COLO668 (cell line): ENCODE data around the gene UBE2H.
"Not testable (repeated sequence)": the region's sequence is repeated elsewhere in the genome, so short reads cannot be mapped to it uniquely, and the experiment has no call there.

Experiments
- DNase-seq: peaks from one replicate; lab custom pipeline; 2025; ENCODE audit not compliant: unreplicated experiment; lab: John Stamatoyannopoulos, UW

The UBE2H gene

DNA sequence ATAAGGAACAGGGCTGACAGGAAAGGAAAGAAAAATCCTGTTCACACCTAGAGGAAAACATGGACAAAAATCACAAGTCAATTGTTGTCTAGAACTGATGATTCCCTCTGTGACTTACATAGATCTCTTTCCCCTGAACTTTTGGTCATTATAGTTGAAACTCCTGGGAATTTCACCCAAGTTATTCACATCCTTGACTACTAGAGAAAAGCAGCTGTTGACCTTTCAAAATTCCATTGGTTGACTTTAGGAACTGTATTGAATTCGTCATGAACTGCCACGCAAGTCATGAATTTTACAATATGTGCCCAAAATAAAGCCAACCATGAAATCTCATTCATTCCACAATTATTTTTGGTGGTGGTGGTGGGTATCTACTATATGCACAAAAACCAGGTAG is 104.3 kb downstream of the UBE2H start:
- no peak for DNase-seq

DNA sequence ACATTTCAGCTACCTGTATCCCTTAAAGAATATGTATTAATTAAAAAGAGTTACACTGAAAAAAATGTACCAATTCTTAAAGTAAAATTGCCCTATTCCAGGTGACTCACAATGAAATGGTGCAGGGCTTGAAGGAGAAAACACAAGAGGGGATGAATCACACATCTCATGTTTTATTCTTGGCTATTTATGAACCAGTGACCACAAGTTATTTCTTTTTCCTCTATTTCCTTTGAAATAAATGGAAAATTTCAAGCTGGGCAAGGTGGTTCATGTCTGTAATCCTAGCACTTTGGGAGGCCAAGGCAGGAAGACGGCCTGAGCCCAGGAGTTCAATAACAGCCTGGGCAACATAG is 106.8 kb downstream of the UBE2H start:
- no peak for DNase-seq

DNA sequence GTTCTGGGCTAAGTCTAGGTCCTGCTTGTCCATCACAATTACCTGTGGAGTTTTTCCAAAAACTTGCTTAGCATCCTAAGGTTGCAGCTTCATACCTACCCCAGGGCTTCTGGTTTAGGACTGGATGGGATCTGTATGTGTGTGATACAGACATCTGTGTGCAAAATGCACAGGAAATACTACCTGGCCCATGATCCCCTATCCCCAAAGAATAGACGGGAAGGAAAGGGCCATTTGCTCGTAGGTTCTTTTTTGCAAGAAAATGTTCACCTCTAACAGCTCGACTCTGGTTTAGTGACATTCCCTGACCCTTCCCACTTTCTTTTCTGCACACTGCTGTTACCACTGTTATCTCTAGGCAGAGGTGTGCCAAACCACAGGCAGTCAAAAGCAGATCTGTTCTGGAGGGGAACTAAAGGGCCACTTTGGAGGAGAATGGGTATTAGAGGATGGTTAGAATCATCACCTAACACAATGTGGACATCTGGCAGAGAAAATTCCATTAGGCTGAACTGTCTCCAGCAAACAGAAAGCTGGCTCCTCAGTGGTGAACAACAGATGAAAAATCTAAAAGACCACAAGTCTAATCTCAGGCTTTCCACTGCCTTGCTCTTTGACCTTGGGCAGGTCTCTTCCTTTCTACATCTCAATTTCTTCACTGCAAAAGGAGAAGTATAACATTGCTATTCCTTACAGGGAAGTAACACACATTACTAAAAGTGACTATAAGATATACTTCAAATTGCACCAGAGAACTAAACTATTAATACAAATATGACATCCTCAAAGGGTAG is 107.4 kb downstream of the UBE2H start:
- no peak for DNase-seq

DNA sequence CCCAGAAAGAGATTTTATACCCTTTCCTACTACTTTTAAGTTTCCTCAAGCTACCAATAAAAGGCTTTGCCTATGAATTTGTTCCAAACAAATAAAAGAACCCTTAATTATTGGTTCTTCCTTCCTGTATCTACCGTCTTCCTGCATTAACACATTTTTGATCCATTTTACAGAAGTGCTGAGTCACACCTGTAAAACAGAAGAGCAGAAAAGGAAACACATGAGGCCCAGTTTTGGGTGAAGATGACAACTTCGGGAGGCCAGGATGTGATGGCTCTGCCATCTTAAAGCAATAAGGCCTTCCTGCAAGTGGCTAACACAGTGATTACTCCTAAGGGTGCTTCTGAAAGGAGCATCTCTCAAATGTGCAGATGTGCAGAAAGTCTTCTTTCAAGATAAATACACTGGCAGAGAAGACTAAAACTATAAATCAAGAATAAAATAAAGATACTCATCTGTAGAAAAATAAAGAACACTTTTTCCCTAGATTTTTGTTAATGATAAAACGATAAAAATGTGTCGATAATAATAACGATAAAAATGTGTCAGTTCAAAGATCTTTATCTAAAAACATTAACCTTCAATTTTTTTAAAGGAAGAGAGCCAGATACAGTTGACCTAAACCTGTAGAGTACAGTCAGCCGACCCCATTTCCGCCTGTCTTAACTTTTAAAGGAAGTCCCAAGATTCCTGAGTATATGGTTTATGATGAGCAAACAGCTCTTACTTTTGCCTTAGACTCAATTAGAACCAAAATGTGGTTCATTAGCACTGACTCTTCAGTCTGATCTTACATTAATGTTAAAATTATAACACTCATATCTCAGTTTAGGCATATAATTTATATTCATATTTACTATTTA is 108.6 kb downstream of the UBE2H start:
- no peak for DNase-seq

DNA sequence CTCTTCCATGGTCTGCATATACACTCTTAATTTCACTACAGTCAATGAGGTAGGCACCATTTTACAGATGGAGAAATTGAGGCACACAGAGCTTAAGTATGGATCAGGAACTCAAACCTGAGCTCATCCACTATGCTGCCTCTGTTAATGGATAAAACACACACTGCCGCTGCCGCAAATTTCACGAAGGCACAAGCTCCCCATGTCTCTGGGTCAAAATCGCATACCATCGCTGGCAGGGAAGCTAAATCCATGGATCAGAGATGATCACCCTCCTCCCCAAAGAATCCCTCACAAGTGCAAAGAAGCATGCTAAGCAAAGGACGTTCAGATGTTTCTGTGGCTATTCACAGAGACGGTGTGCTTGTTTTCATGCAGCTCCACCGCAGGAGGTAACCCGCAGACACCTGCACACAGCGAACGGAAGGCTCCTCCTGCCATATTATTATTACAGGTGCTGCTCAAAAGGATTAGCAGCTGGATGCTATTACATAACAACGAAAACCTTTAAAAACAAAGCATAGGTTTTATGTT is 109.3 kb downstream of the UBE2H start:
- peak; percentile 68 for DNase-seq

DNA sequence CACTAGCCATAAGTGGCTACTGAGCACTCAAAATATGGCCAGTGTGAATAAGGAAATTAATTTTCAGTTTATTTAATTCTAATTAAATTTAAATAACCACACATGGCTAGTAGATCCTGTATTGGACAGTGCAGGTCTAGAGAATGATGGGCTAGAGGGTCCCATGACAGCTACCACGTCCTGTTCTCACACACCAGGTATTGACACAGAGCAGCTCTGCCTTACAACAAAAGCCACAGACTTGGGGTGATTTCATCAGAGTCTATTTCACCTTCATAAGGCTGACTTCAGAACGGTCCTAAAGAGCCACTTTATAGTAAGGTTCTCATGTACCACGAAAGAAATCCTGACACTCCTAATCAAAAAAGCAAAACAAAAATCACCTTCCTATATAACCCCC is 111.3 kb downstream of the UBE2H start:
- no peak for DNase-seq

DNA sequence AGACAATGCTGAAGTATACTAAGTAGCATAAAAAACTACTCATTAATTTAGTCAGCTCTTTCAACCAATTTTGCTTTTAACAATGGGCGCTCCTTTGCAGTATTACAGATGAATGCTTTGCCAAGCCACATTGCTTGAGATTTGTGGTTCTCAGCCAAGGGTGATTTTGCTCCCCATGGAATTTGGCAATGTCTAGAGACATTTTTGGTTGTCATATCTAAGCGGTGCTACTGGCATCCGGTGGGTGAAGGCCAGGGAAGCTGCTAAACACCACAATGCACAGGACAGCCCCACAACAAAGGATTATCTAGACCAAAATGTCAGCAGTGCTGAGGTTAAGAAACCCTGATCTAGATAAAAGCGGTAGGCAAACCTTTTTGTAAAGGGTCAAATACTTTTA is 112.0 kb downstream of the UBE2H start:
- DNase-seq = no peak

DNA sequence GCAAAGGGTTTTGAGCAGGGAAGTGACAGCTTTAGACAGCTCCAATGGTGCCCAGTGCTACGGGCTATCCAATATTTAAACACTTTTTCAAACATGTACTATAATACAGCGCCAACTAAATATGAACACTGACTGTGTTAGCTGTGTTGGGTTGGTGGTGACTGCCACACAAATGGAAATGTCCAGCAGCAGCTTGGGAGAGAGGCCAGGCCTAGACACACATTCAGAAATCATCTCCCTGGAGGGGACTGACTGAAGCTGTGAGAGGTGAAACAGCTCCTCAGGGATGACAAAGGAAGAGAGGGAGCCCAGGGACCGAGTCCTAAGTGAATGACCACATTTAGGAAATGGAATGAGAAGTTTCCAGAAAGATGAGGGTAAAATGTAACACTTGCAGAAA is 115.8 kb downstream of the UBE2H start:
- DNase-seq = no peak

DNA sequence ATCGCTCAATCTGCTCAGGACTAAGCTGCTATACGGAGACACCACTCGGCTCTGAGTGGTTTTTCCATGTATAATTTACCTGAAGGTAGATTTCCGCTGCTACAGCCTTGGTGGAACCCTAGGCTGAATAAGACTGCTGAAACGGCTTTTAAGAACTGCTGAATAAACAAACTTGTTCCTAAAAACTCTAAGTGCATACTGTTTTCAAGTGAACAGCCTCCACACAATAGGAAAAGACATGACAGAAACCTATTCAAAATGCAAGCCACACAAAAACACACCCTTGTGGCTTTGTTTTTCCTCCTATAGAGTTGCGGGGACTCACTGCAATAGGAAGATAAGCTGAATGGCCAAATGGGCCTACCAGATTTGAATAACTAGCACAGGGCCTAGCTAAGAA is 117.2 kb downstream of the UBE2H start:
- DNase-seq = no peak

DNA sequence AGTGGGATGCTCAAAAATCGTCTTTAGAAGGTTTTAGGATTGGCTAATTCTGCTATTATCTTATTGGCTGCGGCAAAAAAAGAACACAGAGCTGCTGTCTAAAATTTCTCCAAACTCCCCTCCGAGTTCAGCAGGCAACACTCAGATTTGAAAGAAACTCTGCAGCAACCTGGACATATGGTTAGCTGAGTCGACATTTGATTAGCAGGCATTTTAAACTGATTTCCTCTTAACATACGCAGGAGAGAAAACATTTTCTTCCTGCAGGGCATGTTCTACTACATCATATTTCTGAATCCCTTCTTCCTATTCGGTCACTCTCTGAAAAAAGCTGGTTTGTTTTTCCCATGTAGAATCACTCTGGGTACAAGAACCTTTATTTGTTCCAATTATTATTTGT is 119.4 kb downstream of the UBE2H start:
- DNase-seq = not testable (repeated sequence)

DNA sequence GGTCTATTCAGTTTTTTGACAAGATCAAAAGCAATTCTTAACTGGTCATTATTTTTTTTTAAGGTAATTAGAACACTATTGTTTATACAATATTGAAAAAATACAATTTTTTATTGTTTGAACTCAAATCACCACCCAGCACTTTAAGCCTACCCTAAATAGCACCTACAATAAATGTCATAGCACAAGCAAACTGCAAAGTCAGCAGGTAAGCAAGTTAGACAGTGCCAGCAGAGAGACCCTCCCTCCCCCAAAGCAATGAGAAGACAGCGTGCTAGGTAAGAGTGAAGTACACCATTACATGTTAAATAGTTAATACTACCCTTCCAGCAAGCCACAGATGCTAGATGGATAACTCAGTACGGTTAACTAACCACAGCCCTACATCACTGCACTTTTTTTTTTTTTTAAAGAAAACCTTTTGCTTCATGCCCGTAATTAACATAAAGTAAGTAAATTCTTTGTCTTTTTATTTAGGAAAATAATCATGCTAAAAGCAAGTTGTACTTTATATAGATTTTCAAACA is 120.0 kb downstream of the UBE2H start:
- no peak for DNase-seq

DNA sequence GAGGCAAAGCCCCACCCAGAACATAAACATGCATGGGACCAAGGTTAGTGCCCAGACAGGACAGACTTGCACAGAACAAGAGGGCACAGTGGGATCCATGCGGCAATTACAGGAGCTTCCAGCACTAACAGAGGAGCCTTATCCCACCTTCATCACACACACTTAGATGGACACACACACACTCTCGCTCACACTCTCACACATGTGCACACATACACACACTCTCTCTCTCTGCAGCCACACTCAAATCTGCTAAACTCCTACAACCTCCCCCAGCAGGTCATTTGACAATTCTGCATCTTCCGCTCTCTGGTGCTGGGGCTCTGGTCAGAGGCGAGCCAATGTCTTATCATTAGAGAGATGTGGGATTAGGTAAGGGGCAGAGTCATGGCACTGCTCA is 120.5 kb downstream of the UBE2H start:
- DNase-seq = no peak

DNA sequence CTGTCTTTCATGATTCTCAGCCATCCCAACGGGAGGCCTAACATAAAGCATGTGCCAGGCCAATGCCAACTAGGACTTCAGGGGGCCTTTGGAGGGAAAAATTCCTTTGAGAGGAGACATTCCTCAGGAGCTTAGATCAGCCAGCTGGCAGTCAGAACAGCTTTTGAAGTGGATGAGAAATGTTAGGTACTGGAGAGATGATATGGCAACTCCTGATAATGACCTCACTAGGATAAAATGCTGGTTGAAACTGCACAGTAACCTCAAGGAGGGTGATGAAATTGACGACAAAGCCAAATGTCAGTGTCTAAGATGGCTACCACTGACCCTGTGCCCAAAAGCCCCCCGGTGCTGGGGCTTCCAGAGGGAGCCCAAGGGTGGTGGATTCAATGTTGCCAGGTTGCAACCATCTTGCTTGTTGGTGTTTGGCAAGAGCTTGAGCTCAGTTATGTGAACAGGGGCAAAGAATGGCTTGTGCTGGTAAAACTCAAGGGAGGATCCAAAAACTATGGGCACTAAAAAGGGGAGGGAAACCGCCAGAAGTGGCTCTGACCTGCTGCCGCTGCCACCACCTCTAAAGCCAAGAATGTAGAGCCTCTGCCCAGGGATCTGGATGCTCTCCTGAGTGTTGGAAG is 121.2 kb downstream of the UBE2H start:
- DNase-seq = no peak

DNA sequence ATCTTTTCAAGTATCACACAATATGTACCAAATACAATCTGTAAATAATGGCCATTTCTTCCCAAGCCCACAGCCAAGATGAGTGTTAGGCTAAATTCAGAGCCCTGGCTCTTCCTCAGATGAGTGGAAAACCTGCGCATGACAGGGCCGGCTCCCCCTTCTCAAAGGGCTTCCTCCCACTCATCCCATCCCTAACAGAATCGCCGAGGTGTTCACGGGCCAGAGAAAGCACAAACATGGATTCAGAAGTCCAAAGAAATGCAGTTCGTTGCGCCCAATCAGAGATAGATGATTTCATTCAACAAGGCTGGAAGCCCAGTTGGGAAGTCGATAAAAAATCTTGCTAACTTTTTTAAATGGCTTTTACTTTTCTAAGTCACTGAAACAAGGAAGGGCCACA is 121.8 kb downstream of the UBE2H start:
- DNase-seq = no peak

DNA sequence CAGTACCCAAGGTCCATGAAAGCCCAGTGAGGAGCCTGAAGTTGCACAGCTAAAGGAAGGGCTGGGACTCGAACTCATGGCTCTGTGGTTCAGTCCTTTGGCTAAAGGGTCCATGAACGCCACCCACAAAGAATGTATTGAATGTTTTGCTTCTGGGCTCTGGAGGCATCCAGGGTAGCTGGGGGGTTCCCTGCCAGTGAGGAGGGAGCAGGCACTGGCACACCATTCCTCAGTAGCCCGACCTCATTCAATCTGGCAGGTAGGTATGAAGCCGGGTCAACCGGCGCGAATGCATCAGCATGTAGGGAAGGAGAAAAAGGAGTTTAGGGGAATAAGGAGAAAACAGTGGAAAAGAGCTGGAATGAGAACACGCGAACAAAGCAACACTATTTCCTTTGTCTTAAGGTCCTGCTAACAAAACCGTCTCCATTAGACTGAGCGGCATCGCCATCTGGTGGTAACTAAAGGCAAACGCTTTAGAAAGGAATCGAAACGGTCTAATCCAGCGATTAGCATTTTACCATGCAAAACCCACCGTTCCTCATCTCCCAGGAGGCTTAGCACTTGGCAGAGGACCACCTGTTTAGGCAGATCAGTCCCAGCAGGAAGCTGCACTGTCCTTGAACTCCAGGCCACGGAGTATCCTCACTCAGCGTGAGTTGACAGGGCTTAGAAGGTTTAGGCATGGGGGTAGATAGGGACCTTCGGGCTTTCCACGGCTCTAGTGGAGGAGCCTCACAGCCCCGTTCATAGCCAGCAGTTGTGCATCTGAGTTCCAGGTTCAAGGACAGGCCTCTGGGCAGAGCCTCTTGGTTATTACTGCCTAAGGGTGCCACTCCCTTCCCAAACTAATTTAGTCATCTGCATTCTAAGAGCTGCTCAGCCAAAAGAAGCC is 122.8 kb downstream of the UBE2H start:
- DNase-seq = peak; percentile 61

DNA sequence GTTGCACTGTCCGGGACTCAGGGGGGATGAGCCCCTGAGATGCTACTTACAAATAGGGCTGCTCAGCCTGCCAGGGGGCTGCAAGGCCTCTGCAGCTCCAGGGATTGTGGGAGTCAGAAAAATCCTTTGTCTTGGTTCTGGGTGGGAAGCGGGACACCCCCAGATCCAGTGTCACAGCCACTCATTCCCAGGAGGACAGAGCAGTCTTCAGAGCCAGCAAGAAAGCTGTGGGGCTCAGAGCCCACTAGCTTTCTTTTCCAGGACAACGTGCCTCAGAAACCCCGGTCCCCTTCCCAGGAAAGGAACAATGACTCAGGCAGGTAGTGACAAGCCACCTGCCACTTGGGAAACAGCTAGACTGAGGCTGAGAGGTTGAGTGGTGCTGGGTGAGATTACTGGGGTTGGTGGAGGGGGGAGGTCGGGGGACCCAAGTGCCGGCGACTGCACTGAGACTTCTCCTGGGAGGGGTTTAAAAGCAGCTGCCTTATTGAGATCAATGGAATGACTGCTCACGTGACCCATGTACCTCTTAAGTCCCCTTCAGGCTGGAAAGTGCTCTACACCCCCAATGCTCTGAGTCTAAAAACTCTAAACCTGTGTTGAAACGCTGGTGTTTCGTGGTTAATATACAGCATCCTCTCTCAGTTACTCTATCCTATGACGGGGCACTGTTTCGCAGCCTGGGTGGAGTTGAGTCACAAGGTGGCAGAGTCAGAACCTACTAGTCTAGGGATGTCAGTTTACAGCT is 123.6 kb downstream of the UBE2H start:
- no peak for DNase-seq

DNA sequence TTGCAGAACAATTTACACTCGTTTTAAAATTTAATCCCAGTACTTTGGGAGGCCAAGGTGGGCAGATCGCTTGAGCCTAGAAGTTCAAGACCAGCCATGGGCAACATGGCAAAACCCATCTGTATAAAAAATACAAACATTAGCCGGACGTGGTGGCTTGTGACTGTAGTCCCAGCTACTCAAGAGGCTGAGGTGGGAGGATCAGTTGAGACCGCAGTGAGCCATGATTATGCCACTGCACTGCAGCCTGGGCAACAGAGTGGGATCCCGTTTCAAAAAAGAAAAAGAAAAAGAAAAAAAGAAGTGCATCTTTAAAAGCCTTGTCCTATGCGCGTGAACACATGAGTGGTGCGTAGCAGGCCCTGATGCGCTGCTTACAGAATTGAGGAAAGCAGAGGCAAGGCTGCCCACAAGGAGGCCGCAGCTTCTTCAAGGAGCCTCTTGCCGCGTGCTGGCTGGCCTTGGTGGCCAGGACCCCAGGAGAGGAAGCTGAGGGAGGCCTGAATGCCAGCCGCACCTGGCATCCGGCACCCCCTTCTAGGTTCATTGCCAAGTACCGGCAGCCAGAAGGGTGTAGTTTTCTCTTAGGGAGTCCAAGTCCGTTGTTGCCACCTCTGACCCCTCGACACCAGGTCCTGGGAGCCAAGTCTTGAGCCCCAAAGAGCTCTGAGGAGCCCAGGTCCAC is 124.5 kb downstream of the UBE2H start:
- no peak for DNase-seq

DNA sequence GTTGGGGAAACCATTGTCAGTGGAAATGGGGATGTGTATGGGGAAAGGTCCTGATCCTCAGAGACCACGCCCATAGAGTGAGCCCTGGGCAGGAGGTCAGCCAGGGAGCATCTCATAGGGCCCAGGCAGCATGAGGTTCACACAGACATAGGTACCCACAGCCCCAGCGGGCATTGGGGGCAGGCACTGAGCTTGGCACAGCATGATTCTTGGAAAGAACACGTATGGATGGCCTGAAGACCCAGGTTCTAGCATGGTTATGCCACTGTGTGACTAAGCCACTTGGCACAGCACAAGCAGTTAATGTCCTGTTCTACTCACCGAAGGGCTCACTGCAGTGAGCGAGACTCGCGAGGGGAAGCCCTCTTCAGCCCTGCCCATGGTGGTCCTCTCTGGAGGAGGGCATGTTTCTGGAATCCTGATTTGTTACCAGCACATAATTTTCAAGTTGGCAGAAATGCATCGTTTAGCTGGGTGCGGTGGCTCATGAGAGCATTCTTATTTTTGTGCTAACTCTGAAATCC is 125.2 kb downstream of the UBE2H start:
- DNase-seq = no peak

DNA sequence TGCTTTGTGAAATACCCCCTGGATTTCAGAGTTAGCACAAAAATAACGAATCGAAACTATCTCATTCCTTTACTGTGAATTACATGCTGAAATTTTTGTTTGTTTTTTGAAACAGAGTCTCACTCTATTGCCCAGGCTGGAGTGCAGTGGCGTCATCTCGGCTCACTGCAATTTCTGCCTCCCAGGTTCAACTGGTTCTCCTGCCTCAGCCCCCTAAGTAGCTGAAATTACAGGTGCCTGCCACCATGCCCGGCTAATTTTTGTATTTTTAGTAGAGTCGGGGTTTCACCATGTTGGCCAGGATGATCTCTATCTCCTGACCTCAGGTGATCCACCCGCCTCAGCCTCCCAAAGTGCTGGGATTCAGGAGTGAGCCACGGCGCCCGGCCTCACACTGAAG is 125.9 kb downstream of the UBE2H start:
- DNase-seq = not testable (repeated sequence)
